NT2/D1 (cell line): Measurements from ENCODE around the gene STXBP6.

Source experiments
- DNase-seq: peaks from one replicate; pipeline ENCODE4 v3.0.0-alpha.2; 2011; ENCODE audit warnings: low read depth, low spot score
- H3K27me3 ChIP-seq: 2 replicates; pipeline ENCODE4 v1.6.0; 2011; ENCODE audit warnings: mild to moderate bottlenecking; ENCODE audit not compliant: insufficient read length, insufficient read depth
- H3K36me3 ChIP-seq: 2 replicates; pipeline ENCODE4 v1.6.1; 2011; ENCODE audit warnings: mild to moderate bottlenecking, low read length, mixed read lengths; ENCODE audit not compliant: insufficient read depth, insufficient read length
- H3K4me1 ChIP-seq: 2 replicates; pipeline ENCODE4 v1.5.1; 2011; ENCODE audit not compliant: insufficient read depth, insufficient read length
- H3K4me3 ChIP-seq: 2 replicates; pipeline ENCODE4 v1.5.1; 2011; ENCODE audit warnings: low read depth; ENCODE audit not compliant: insufficient read length
- H3K9ac ChIP-seq: 2 replicates; pipeline ENCODE4 v1.6.0; 2011; ENCODE audit warnings: low read depth; ENCODE audit not compliant: insufficient read length
- H3K9me3 ChIP-seq: 2 replicates; pipeline ENCODE4 v1.5.1; 2011; ENCODE audit warnings: mild to moderate bottlenecking, low read length; ENCODE audit not compliant: insufficient read depth
- SUZ12 ChIP-seq: IDR thresholded peaks from 2 replicates; pipeline ENCODE4 v1.6.1; 2011; ENCODE audit not compliant: insufficient read length, insufficient read depth; ENCODE audit errors: extremely low read depth
- YY1 ChIP-seq: IDR thresholded peaks from 2 replicates; pipeline ENCODE4 v1.6.1; 2011; ENCODE audit not compliant: insufficient read length, insufficient read depth
- ZNF274 ChIP-seq: IDR thresholded peaks from 2 replicates; pipeline ENCODE4 v1.6.1; 2011; ENCODE audit warnings: mild to moderate bottlenecking, low read depth, low read length

Gene STXBP6

DNA sequence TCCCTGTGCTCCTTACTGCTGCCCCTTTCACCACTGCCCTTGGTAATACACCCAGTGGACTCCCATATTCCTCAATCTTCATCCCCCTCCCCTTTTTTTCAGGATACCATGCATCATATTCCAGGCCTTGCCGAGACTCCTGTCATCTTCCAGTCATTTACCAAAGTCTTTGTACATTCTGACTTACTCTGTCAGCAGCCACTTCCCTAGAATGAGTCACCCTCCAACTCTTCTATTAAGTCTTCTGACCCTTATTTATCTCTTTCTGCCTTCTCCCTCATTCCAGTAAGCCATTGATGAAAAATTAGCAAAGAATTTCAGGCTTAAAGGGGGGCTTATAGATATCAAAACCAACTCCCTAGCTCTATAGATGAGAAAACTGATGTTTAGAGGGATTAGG is 128.0 kb downstream of the STXBP6 start:
- Histone ChIP-seq H3K36me3 (no peaks in the 10 kb centered on the region), H3K9ac (no peak overlapping the region), H3K27me3 (no peaks in the 10 kb centered on the region), H3K9me3 (no peaks in the 10 kb centered on the region), H3K4me3 (no peak overlapping the region), H3K4me1 (no peaks in the 10 kb centered on the region)
- TF ChIP-seq SUZ12, result no peak
- no peak for TF ChIP-seq YY1
- no peak for TF ChIP-seq ZNF274
- no peak for DNase-seq

DNA sequence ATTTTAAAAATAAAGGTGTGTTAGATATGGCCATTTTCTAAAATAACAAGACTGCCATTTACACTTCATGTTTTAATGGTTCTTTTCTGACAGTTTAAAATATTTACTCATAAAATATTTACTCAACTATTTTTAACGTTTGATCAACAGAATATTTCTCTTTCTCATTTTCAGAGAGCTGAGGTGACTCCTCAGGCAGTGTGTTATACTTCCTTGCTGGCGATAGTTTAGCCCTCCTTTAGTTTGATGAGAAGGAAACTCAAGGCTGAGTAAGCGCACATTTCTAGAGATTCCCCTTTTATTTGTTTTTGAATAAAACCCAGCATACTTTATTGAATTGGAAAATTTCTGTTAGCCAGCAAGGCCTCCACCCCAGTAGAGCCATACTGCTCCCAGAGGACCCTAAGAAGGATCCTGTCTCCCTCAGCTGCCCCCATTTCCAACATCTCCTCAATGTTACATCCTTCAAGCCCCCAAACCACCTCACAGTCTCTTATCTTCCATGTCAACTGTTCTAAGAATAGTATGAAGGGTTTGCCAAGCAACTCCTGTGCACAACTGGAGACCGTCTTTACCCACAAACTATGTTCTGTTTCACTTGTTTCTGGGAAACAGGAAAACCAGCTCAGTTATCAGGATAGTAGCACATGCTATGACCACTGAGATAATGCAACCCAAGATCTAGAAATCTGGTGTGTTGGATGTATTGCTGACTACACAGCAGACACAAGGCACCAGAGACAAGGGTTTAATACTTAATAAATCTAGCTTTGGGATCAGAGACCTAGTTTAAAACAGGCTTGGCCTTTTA is 129.5 kb downstream of the STXBP6 start:
- Histone ChIP-seq H3K9me3 (no peaks in the 10 kb centered on the region), H3K27me3 (no peaks in the 10 kb centered on the region), H3K36me3 (no peaks in the 10 kb centered on the region), H3K4me3 (no peak overlapping the region), H3K9ac (no peak overlapping the region), H3K4me1 (no peaks in the 10 kb centered on the region)
- DNase-seq, result no peak
- TF ChIP-seq SUZ12 (no peak), ZNF274 (no peak), YY1 (no peak)

DNA sequence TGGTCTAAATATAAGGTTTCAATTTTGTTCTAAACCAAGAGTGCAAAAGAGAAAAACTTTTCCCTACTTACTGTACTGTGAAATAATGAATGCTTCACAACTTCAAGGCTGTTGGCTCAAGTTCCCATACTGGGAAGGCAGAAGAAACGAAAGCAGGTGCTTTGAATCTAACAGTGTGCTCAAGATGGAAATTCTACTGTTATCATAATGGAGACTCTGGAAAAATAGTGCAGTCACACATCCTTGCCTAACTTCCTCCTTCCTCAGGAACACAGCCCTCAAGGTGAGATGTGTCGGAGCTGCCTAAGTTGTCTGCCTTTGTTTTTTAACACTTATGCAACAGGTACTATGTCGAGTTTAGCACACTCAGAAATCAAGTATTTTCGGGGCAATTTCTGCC is 131.1 kb downstream of the STXBP6 start:
- Histone ChIP-seq H3K27me3 (no peaks in the 10 kb centered on the region), H3K9ac (no peak overlapping the region), H3K4me3 (no peak overlapping the region), H3K4me1 (no peaks in the 10 kb centered on the region), H3K9me3 (no peaks in the 10 kb centered on the region), H3K36me3 (no peaks in the 10 kb centered on the region)
- no peak for TF ChIP-seq SUZ12
- TF ChIP-seq ZNF274, result no peak
- TF ChIP-seq YY1, result no peak
- no peak for DNase-seq

DNA sequence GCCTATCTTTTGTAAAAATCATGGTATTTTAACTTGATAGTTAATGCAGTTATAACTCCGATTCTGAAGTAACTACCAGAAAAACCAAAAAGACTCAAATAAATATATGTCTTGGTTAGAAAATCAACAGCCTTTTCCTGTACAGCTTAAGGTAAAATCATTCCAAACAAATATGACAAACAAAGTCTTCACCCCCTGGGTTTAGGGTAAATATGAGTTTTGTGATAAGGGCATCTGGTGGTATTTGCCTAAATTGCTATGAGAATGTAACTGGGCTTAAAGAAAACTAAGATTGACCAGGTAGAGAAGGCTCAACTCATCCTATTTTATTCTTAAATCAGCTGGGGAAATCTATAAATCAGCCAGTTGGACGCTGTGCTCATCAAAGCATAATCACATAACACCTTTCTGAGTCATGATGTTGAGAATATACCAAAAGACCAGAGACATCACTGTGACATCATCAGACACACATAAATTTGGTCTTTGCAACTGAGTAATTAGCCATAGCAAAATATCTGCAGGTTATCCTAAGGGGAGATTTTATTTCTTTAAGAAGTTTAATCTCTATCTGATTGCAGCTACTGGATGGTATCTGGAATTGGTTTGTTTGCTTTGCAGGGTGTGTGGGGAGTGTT is 133.9 kb downstream of the STXBP6 start:
- TF ChIP-seq ZNF274, result no peak
- TF ChIP-seq SUZ12, result no peak
- TF ChIP-seq YY1, result no peak
- Histone ChIP-seq H3K4me3 (no peak overlapping the region), H3K4me1 (no peaks in the 10 kb centered on the region), H3K9ac (no peak overlapping the region), H3K27me3 (no peaks in the 10 kb centered on the region), H3K36me3 (no peaks in the 10 kb centered on the region), H3K9me3 (no peaks in the 10 kb centered on the region)
- DNase-seq, result no peak

DNA sequence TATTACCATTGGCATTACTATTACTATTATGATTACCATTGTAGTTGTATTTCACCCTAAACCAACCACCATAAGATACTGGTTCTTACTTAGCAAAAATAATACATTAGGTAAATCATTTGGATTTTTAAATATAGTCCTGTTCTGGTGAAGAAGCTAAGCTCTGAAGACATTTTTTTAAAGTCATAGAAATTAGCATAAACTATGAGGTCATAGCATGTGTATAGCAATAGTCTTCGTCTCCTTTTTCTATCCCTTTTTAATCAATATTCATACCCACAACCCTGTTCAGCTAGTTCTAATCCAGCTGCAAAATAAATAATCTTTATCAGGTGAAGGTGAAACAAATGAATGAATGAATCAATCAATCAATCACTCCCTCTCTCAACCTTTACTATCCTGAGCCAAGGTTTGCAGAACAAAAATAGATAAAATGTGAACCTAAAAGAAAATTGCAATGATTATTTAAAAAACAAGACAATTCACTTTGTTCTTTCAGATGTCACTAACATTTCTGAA is 134.5 kb downstream of the STXBP6 start:
- no peak overlapping the region for H3K4me3 ChIP-seq

DNA sequence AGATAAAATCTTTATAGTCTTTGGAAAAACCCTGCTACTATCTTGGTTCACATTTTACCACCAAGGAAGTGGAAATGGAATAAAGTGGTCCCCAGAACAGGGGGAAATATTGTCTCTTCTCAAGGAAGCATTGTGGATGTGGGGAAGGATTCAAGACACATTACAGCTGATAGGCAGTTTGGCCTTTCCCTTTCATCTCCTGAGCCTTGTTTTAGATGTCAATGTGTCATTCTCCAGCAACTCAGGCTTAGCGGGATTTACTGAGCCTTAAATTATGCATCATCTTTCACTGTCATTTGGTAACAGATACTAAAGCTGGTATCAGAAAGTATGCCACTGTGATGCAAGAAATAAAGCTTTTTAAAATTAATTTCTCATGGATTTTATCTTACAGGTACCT is 136.2 kb downstream of the STXBP6 start:
- Histone ChIP-seq H3K4me1 (no peaks in the 10 kb centered on the region), H3K9me3 (no peaks in the 10 kb centered on the region), H3K27me3 (no peaks in the 10 kb centered on the region), H3K36me3 (no peaks in the 10 kb centered on the region), H3K4me3 (no peak overlapping the region), H3K9ac (no peak overlapping the region)
- no peak for TF ChIP-seq YY1
- TF ChIP-seq ZNF274, result no peak
- TF ChIP-seq SUZ12, result no peak
- no peak for DNase-seq

More for the DNA sequence above, 134.5 kb downstream of the STXBP6 start:
- H3K36me3 ChIP-seq, result no peaks in the 10 kb centered on the region
- DNase-seq, result no peak
- H3K4me1 ChIP-seq, result no peaks in the 10 kb centered on the region
- no peaks in the 10 kb centered on the region for H3K9me3 ChIP-seq
- no peak for TF ChIP-seq YY1
- H3K9ac ChIP-seq, result no peak overlapping the region
- H3K27me3 ChIP-seq, result no peaks in the 10 kb centered on the region

DNA sequence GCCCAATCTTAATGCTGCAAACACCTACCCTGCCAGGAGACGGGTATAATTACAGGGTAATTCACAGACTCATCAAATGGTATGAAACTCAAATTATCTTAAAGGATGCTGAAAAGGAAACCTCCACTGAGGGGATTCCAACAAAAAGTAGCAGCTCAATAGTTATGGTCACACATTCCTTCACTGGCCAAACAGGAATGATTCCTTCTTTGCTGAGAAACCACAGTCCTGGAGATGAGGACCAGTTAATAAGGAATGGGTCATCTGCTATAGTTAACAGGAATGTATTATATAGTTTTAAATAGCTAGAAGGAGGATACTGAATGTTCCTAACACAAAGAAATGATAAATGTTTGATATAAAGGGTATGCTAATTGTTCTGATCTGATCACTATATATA is 136.9 kb downstream of the STXBP6 start:
- Histone ChIP-seq H3K4me3 (no peak overlapping the region), H3K9ac (no peak overlapping the region), H3K4me1 (no peaks in the 10 kb centered on the region), H3K36me3 (no peaks in the 10 kb centered on the region), H3K27me3 (no peaks in the 10 kb centered on the region), H3K9me3 (no peaks in the 10 kb centered on the region)
- TF ChIP-seq YY1, result no peak
- no peak for TF ChIP-seq ZNF274
- TF ChIP-seq SUZ12, result no peak
- DNase-seq, result no peak
